ENCODE data around the gene CCDC12. TPM values are rescaled to one million over a fixed set of nuclear protein-coding genes. Genes with fewer than 3 reads are reported as not detected.

CCDC12 gene
- total RNA-seq, 1 donor from 2014 or later, result 17.9 TPM

DNA sequence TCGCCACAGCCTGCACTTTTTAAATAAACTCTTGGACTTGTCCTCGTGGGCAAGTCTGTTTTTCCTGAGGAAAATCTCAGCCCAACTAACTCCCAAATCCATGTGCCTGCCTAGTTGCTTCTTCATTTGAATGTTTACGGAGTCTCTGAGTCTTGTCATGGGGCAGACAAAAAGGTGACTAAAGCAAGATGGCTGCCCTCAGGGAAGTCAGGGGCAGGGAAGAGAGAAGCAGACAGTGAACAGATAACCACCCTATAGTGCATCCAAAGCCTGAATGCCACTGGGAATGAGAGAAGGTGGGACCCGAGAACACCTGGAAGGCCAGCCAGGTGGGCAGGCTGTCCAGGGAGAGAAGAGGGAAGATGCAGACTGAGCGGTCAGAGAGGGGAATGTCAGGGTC lies 21.4 kb downstream of the CCDC12 start:
- peaks cover 8% of the 10 kb centered on the region for H3K4me1 ChIP-seq
- Mint-ChIP-seq H3K9me3 (no peaks in the 10 kb centered on the region), H3K4me1 (peaks cover 28% of the 10 kb centered on the region), H3K4me3 (no peak overlapping the region), H3K27me3 (ENCODE audit: insufficient read depth, low read depth) (peaks cover 5% of the 10 kb centered on the region), H3K27ac (no peak overlapping the region), H3K36me3 (peaks cover 7% of the 10 kb centered on the region)
- H3K4me3 ChIP-seq, result no peak overlapping the region
- no peak for DNase-seq (ENCODE audit: low spot score)
- TF ChIP-seq CTCF (IDR thresholded peaks at IDR 0.05), result no peak
- no peak for TF ChIP-seq EZH2 (IDR thresholded peaks at IDR 0.05)
- no peak for TF ChIP-seq EZH2phosphoT487 (IDR thresholded peaks at IDR 0.05)
- no peak overlapping the region for H3K4me2 ChIP-seq
- peaks cover 99% of the 10 kb centered on the region for H3K79me2 ChIP-seq (ENCODE audit: low read depth)
- H3K36me3 ChIP-seq, result no peaks in the 10 kb centered on the region
- H3K9me3 ChIP-seq (ENCODE audit: low read depth), result no peaks in the 10 kb centered on the region
- no peak overlapping the region for H3K27ac ChIP-seq
- peaks cover 97% of the 10 kb centered on the region for H4K20me1 ChIP-seq (ENCODE audit: low read depth)
- H3K27me3 ChIP-seq, result no peaks in the 10 kb centered on the region
- no peak overlapping the region for H2AFZ ChIP-seq (replicated peaks)
- peaks cover under 1% of the 10 kb centered on the region for H3F3A ChIP-seq (ENCODE audit: low read depth)
- no peak overlapping the region for H3K9ac ChIP-seq

DNA sequence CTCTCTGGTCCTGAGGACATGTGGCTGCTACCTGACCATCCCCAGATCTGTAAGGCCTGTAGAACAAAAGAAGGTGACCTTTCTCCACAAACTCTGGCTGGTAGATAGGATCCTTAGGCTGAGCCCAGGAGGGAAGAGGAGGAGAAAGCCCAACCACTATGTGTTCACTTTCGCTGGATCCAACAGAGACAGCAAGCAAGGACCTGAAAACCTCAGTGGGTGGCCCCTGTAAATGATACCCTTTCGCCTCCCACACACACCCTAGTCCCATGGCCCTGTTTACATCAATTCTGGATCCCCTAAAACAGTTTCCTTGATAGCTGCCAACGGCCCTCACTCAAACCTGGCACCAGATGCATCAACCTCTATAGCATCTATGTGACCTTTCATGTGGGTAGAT lies 22.4 kb downstream of the CCDC12 start:
- Histone ChIP-seq H3K27ac (no peak overlapping the region), H3K27me3 (no peaks in the 10 kb centered on the region), H4K20me1 (ENCODE audit: low read depth) (peaks cover 97% of the 10 kb centered on the region), H3F3A (ENCODE audit: low read depth) (no peaks in the 10 kb centered on the region), H3K4me1 (peaks cover 5% of the 10 kb centered on the region), H3K4me2 (no peak overlapping the region), H3K9me3 (ENCODE audit: low read depth) (no peaks in the 10 kb centered on the region), H3K36me3 (no peaks in the 10 kb centered on the region), H2AFZ (replicated peaks) (no peak overlapping the region), H3K79me2 (ENCODE audit: low read depth) (peaks cover 98% of the 10 kb centered on the region), H3K4me3 (no peak overlapping the region), H3K9ac (no peak overlapping the region)
- H3K4me3 Mint-ChIP-seq, result no peak overlapping the region
- peaks cover 7% of the 10 kb centered on the region for H3K27me3 Mint-ChIP-seq (ENCODE audit: insufficient read depth, low read depth)
- no peaks in the 10 kb centered on the region for H3K9me3 Mint-ChIP-seq
- no peak for TF ChIP-seq CTCF (IDR thresholded peaks at IDR 0.05)
- H3K36me3 Mint-ChIP-seq, result peaks cover 7% of the 10 kb centered on the region
- peaks cover 22% of the 10 kb centered on the region for H3K4me1 Mint-ChIP-seq
- no peak for DNase-seq (ENCODE audit: low spot score)
- no peak overlapping the region for H3K27ac Mint-ChIP-seq

GRCh38 chr3:46953234-46954010 lies 23.1 kb downstream of the CCDC12 start:
- no peak overlapping the region for H3K4me3 ChIP-seq
- H3K36me3 ChIP-seq, result no peaks in the 10 kb centered on the region
- no peak for TF ChIP-seq EZH2 (IDR thresholded peaks at IDR 0.05)
- no peak for TF ChIP-seq CTCF (IDR thresholded peaks at IDR 0.05)
- TF ChIP-seq EZH2phosphoT487 (IDR thresholded peaks at IDR 0.05), result no peak
- H3K9me3 ChIP-seq (ENCODE audit: low read depth), result no peaks in the 10 kb centered on the region
- DNase-seq (ENCODE audit: low spot score), result no peak
- H3K4me1 ChIP-seq, result peaks cover 5% of the 10 kb centered on the region
- Mint-ChIP-seq H3K4me1 (peaks cover 20% of the 10 kb centered on the region), H3K9me3 (no peaks in the 10 kb centered on the region), H3K4me3 (no peak overlapping the region), H3K27ac (no peak overlapping the region), H3K27me3 (ENCODE audit: insufficient read depth, low read depth) (peaks cover 7% of the 10 kb centered on the region), H3K36me3 (peaks cover 7% of the 10 kb centered on the region)
- H3K9ac ChIP-seq, result no peak overlapping the region
- no peak overlapping the region for H3K27ac ChIP-seq
- H3F3A ChIP-seq (ENCODE audit: low read depth), result no peaks in the 10 kb centered on the region
- peaks cover 97% of the 10 kb centered on the region for H4K20me1 ChIP-seq (ENCODE audit: low read depth)
- H3K27me3 ChIP-seq, result no peaks in the 10 kb centered on the region
- peaks cover 98% of the 10 kb centered on the region for H3K79me2 ChIP-seq (ENCODE audit: low read depth)
- no peak overlapping the region for H2AFZ ChIP-seq (replicated peaks)
- H3K4me2 ChIP-seq, result no peak overlapping the region
